ENCODE data around the gene IGFBP4. TPM values are rescaled to one million over a fixed set of nuclear protein-coding genes. Genes with fewer than 3 reads are reported as not detected.
A peak's percentile ranks its signal among the peaks of the same experiment; 100 is the strongest.

IGFBP4 gene
- total and polyA plus RNA-seq, 11 donors: 103 to 342 (median 133) TPM

DNA sequence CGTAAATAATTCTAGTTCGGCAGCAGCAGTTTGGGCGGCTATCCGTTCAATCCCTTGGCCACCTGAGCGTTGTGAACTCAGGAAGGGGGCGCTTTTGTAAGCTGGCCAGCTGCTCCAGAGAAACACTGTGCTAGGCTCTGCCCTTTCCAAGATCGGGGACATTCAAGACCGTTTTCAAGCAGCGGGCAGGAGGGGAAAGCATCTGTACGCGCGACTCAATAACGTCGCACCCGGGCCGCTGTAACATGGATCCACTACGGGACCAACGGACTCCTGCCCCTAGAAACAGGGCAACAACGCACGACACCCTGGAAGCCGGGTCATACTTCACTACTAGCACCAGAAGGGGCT is 26.0 kb upstream of the IGFBP4 start:
- peaks cover 0 to 11% (median 0%) of the 10 kb centered on the region in 9 donors for H3K27me3 ChIP-seq
- H3K36me3 ChIP-seq: no peaks in the 10 kb centered on the region
- no peak overlapping the region for H3K27ac ChIP-seq
- no peak for DNase-seq
- 0 to 1% (median 0%) methylated on average over 16 to 21 of the region's 21 CpGs for WGBS, 4 donors
- no peaks in the 10 kb centered on the region for H3K9me3 ChIP-seq
- peak overlapping the region; percentile 37 to 80 (median 60) for H3K4me3 ChIP-seq
- no peak for ATAC-seq
- intact Hi-C loops (cut with DNase I): loop anchor here (2.0 to 10.0 kb wide), 10 partner anchors 55 to 222 kb away; partner anchors contain the start of genes RARA (in 5 of the 10) and GJD3 (in 4 of the 10)
- TF ChIP-seq, protein P1, sequence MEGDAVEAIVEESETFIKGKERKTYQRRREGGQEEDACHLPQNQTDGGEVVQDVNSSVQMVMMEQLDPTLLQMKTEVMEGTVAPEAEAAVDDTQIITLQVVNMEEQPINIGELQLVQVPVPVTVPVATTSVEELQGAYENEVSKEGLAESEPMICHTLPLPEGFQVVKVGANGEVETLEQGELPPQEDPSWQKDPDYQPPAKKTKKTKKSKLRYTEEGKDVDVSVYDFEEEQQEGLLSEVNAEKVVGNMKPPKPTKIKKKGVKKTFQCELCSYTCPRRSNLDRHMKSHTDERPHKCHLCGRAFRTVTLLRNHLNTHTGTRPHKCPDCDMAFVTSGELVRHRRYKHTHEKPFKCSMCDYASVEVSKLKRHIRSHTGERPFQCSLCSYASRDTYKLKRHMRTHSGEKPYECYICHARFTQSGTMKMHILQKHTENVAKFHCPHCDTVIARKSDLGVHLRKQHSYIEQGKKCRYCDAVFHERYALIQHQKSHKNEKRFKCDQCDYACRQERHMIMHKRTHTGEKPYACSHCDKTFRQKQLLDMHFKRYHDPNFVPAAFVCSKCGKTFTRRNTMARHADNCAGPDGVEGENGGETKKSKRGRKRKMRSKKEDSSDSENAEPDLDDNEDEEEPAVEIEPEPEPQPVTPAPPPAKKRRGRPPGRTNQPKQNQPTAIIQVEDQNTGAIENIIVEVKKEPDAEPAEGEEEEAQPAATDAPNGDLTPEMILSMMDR (IDR thresholded peaks at IDR 0.05): no peak
- TF ChIP-seq POLR2A (IDR thresholded peaks at IDR 0.05): no peak
- H3K4me1 ChIP-seq: peaks cover 0 to 39% (median 9%) of the 10 kb centered on the region in 12 donors

DNA sequence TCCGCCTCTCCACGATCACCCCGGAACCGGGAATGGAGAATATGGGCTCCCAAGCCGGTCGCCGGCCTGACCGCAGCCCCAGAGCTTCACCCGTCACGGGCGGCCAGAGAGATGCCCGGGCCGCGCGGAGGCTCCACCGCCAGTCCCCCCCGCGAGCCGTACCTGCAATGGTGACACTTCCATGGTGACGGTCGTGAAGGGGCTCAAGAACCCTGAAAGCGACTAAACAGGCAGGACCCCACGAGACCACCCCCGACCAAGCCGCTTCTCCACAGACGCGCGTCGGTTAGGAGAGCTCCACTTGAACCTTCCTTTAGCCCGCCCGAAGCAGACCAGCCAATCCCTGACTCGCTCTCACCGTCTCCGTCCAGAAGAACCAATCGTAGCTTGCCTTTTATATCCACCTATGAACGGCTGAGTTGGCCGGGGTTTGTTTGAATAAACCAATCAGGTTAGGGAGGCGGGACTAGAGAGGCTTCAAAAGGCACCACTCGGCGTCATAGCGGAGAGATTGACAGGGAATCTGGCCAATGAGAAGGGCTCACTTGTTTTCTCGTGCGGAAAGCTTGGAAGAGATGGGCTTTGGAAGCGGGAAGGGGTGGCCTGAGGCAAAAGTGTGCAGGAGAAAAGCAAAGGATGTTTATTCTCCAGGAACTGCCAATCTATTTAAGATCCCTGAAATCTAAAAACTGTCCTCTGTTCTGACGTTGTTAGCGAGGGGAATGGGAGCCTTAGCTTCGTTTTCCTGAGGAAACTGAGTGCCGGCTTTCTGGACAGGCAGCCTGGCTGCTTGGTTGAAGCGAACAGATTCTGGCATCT is 25.4 kb upstream of the IGFBP4 start, which contains the start of gene TOP2A:
TSS of gene TOP2A (minus strand) at position 288 of the 819 bp plus-strand sequence. CDS start at position 183, 105 bp downstream.
- DNase-seq: peak; percentile 88 to 99 (median 97)
- Histone ChIP-seq H3K27ac (peak within 1 kb of the TSS in 7 of 12 donors; percentile 12 to 76 (median 39)), H3K27me3 (peaks cover 0 to 11% (median 0%) of the 10 kb centered on the region in 9 donors), H3K4me1 (peaks cover 0 to 39% (median 9%) of the 10 kb centered on the region in 12 donors), H3K4me3 (peak within 1 kb of the TSS; percentile 37 to 80 (median 60)), H3K9me3 (no peaks in the 10 kb centered on the region), H3K36me3 (no peaks in the 10 kb centered on the region)
- ATAC-seq: peak; percentile 99 to 100 (median 100)
- 0 to 1% (median 0%) methylated on average over 34 to 49 of the region's 49 CpGs for WGBS, 4 donors
- no peak for TF ChIP-seq POLR2A (IDR thresholded peaks at IDR 0.05)
- TF ChIP-seq, protein P1 (IDR thresholded peaks at IDR 0.05): no peak
- intact Hi-C loops (cut with DNase I): loop anchor here (2.0 to 10.0 kb wide), 10 partner anchors 56 to 223 kb away; partner anchors contain the start of genes RARA (in 5 of the 10) and GJD3 (in 4 of the 10)

DNA sequence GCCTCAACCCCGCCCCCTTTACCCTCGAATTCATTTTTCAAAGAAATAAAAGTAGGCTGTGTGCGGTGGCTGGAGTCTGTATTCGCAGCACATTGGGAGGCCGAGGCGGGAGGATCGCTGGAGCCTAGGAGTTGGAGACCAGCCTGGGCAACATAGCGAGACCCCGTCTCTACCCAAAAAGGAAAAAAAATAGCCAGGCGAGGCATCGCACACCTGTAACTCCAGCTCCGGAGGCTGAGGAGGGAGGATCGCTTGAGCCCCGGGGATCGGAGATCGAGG is 24.9 kb upstream of the IGFBP4 start:
- no peak for ATAC-seq
- 68 to 74% (median 71%) methylated on average over 16 of the region's 16 CpGs for WGBS, 4 donors
- peak in 1 of 5 donors; percentile 44 for DNase-seq
- intact Hi-C loops (cut with DNase I): loop anchor here (5.0 to 10.0 kb wide), 9 partner anchors 56 to 224 kb away; partner anchors contain the start of genes RARA (in 5 of the 10) and GJD3 (in 4 of the 10)
- Histone ChIP-seq H3K4me3 (peak overlapping the region; percentile 5 to 80 (median 60)), H3K4me1 (peaks cover 0 to 42% (median 9%) of the 10 kb centered on the region in 12 donors), H3K9me3 (no peaks in the 10 kb centered on the region), H3K36me3 (no peaks in the 10 kb centered on the region), H3K27me3 (peaks cover 0 to 11% (median 0%) of the 10 kb centered on the region in 9 donors), H3K27ac (peak overlapping the region in 7 of 12 donors; percentile 12 to 76 (median 39))
- TF ChIP-seq, protein P1 (IDR thresholded peaks at IDR 0.05): no peak
- TF ChIP-seq POLR2A (IDR thresholded peaks at IDR 0.05): no peak

Data from heart left ventricle (tissue), 16 donors.